ENCODE results near the gene MINDY2.

Gene MINDY2

DNA sequence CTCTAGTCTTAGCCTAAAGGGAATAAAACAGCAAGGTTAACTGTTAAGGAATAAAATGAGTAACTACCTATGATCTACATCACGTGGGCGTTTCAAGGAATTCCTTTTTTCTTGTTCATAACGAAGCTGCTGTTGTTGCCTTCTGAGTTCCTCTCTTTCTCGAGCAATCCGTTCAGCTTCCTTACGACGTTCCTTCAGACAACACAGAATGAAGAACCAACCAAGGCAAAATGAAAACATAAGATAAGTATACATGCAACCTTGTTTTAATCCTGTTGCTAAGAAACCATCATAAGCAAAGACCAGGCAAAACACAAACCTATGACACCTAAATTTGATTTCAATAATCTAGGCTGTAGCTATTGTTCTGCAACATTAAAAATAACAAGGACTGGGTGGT is 118.3 kb downstream of the MINDY2 start:
- no peak for DNase-seq

DNA sequence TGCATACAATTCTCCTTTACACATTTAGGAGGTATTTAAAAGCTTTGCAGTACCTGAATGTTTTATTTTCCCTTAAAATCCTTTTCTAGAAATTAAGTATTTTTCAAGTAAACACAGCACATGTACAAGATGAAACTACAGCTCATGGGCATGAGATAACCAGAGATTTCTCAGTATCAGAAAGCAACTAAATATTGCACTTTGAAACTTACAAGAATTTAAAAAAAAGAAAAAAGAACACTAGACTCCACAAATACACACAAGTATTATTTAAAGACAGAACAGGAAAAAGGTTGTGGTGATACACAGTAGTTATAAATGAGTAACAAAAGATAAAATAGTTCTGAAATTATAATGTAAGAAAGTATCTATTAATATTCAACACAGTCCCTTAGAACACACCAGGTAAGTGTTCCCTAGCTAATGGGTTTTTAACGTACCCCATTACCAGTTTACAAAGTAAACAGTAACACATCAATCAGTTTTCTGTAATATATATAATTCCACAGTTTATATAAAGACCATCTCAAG is 127.1 kb downstream of the MINDY2 start:
- DNase-seq, result no peak

DNA sequence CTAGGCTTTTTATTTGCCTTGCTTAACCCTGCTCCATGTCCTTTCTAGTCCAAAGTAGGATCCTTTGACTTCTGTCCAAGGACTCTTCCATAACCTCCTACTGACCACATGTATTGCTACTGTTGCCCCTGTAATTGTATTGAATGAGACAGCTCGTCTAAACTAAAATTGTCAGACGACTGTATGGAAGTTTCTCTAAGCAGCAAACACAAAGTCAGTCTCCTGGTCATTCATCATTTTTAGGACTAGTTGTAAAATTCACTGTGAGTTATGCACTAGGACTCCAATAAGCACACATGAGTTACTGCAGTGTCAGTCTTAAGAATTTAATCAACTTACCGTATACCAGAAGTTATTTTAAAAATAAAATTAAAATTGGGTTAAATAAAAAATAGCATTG is 129.5 kb downstream of the MINDY2 start:
- DNase-seq, result no peak

DNA sequence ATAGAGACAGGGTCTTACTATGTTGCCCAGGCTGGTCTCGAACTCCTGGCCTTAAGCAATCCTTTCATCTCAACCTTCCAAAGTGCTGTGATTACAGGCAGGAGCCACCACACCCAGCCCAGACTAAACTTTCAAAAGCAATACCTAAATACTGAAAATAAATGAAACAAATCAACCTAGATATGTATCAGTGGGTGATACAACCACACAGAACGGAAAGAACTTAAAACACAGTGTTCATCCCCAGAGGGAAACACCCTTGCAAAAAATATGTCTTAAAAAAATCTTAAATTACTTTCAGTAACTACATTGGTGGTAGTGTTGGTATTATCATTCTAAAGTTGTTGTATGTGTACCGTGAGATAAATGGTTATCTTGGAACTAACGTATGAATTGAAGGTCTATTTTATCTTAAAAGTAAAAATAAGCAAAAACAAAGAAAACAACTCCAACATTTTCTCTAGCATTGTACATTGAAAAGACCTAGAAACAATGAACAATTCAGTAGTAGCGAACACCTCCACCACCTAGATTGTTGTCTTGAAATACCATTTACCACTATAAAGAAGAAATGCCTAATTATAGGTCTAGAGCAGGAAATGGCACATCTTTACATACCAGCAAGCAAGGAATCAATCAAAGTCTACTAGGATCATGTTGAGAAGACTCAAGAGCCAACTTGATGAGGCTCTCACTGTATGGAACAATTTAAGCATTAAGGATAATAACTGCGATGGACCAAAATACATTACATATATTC is 137.6 kb downstream of the MINDY2 start:
- DNase-seq, result no peak

DNA sequence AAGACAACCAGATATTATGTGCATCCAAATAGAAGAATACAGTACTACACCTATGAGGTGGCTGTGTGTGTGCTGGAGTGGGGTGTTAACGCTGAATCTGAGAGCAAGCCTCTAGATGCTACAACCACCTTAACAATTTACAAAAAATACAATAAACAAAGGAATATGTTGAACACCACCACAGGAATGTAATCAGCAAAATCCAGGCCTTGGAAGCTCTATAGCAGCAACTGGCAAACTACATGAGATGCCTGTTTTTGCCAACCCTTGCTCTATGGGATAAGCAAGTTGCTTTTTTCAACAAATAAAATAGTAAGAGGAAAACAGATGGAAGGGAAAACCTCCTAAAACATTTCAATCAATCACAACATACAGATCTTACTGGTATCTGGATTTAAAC is 138.5 kb downstream of the MINDY2 start:
- DNase-seq, result no peak

DNA sequence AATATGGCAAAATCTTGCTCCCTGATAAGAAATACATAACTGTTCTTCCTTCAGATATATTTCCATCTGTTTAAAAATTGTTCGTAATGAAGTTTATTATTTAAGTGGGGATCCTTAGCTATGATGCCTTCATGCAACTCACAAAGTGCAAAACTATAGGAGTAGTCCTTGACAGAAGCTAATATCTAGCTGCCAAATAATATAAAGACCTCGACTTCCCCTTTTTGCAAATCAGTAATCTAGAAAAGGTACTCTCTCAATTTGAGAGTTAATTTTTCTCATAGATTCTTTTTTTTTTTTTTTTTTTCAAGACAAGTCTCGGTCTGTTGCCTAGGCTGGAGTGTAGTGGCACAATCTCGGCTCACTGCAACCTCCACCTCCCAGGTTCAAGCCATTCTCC is 139.4 kb downstream of the MINDY2 start:
- no peak for DNase-seq

Measured in hippocampal formation (tissue), 2 donors.